IgD-negative memory B cell (primary cell): ENCODE results near the gene KLHDC7B. TPM values are rescaled to one million over a fixed set of nuclear protein-coding genes. Genes with fewer than 3 reads are reported as not detected.

ENCODE experiments used
- H3K27ac Mint-ChIP-seq, 3 donors: one replicate each; pipeline ENCODE4 v1.8.0; 2020 to 2022; ENCODE audit warnings: mild to moderate bottlenecking in 3 of 3, mixed read lengths in 3 of 3, moderate library complexity in 1 of 3
- H3K27me3 Mint-ChIP-seq: one replicate; pipeline ENCODE4 v1.8.0; 2021; ENCODE audit warnings: mixed read lengths
- H3K36me3 Mint-ChIP-seq: one replicate; pipeline ENCODE4 v1.8.0; 2020; ENCODE audit warnings: mild to moderate bottlenecking, mixed read lengths
- H3K4me1 Mint-ChIP-seq, 3 donors: one replicate each; pipeline ENCODE4 v1.8.0; 2020 to 2022; ENCODE audit warnings: mixed read lengths in 3 of 3, mild to moderate bottlenecking in 1 of 3
- H3K4me3 Mint-ChIP-seq, 4 donors: one replicate each; pipeline ENCODE4 v1.8.0; 2020 to 2022; ENCODE audit warnings: mild to moderate bottlenecking in 4 of 4, mixed read lengths in 4 of 4, moderate library complexity in 3 of 4
- H3K9me3 Mint-ChIP-seq, 3 donors: one replicate each; pipeline ENCODE4 v1.8.0; 2020 to 2021; ENCODE audit warnings: mixed read lengths in 3 of 3, mild to moderate bottlenecking in 1 of 3
- polyA plus RNA-seq: library from polyadenylated mRNA; unstranded; fragments of 300-500 nt; fragmentation: Illumina TruSeq; gene quantifications from one replicate; pipeline ENCODE4 v1.2.3, GENCODE V29; 2021

KLHDC7B gene
- polyA plus RNA-seq, 1 donor from 2014 or later: 4.7 TPM

DNA sequence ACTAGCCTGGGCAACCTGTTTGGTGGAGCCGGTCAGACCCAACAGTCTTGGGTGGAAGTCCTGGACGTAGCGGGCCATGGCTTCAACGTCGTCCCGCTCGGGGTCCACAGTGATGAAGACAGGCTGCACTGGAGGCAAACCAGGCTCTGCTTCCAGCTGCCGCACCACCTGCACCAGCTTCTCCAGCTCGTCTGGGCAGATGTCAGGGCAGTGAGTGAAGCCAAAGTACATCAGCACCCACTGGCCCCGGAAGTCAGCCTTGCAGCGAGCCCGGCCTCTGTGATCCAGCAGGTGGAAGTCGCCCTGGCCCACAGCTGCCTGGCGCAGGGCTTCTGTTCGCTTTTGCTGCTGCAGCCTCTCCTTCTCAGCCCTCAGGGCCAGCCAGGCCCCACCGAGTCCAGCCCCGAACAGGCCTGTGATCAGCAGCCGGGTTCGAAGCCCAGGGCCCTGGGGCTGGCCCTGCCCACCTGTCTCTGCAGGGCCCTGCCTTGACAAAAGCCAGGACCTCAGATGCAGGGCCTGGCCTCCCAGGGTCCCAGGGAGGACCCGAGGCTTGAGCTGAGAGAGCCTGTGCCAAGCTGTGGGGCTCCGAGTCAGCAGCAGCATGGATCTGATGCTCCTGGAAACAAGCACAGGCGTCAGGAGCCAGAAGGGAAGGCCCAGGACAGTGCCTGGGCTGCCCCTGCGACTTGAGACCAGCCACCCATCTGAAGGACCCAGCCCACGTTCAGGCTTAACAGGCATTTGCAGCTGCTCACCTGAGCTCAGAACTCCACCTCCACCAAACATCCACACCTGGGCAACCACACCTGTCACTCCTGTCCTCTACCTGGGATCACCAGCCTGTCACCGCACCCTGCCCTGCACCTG lies 21.7 kb upstream of the KLHDC7B start:
- Mint-ChIP-seq H3K4me3 (peak overlapping the region; percentile 80 to 96 (median 91)), H3K27me3 (no peaks in the 10 kb centered on the region), H3K27ac (peak overlapping the region; percentile 83 to 89 (median 88)), H3K36me3 (no peaks in the 10 kb centered on the region), H3K9me3 (no peaks in the 10 kb centered on the region), H3K4me1 (peaks cover 18 to 20% (median 18%) of the 10 kb centered on the region in 3 donors)

DNA sequence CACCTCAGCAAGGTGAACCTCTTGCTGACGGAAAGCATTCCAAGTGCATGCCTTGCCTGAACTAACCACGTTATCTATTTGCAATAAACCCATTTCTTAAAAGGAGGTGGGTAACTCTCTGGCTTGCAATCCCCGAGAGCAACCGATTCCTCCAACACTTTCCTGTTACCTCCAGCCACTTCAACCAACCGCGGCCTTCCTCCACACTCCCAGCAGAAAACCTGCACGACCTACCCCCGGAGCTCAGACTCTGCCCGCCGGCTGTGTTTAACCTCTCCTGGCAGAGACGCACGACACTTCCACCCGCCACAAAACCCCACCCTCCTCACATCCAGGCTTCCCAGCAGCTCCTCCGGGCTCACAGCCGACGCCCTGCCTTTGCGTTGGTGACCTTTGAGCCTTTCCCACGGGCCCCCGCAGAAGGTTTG lies 21.0 kb upstream of the KLHDC7B start:
- Mint-ChIP-seq H3K4me1 (peaks cover 18 to 20% (median 18%) of the 10 kb centered on the region in 3 donors), H3K36me3 (no peaks in the 10 kb centered on the region), H3K4me3 (peak overlapping the region; percentile 80 to 96 (median 91)), H3K9me3 (no peaks in the 10 kb centered on the region), H3K27me3 (no peaks in the 10 kb centered on the region), H3K27ac (peak overlapping the region; percentile 83 to 89 (median 88))

DNA sequence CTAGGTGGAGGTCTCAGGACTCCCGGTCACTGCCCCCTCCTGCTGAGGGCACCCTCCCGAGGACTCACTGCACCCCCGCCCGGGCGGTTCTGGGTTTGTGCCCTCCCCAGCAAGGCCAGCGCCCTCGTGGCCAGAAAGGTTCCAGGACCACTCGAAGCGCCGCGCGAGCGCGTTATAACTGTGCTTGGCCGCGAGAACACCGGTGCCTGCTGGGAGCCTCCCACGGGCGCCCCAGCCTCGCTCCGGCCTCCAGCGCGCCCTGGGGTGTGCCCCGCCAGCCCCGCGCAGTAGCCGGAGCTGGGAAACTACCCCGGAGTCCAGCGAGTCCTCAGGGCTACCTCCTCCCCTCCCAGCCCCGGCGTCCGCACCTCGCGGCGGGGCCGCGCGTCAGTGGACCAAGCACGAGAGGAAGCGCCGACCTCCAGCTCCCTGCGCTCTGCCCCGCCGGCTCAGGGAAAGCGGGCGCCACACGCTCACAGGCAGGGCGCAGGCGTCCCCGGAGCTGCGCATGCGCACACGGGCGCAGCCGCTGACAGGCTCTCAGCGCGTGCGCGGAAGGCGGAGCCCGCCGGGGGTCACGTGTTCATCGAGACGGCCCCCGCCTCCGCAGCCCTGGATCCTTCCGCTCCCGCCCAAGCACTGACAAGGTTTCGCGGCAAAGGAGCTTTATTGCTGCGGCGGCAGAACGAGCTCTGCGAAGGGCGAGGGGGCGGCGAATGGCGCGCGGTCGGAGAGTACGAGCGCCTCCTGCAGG lies 20.4 kb upstream of the KLHDC7B start, which contains the start of gene SCO2:
SCO2 (minus strand) TSS at position 495 of the 754 bp plus-strand sequence. CDS start 1,187 bp downstream, outside the sequence.
- no peaks in the 10 kb centered on the region for H3K36me3 Mint-ChIP-seq
- peak within 1 kb of the TSS; percentile 80 to 96 (median 91) for H3K4me3 Mint-ChIP-seq
- peaks cover 18 to 20% (median 18%) of the 10 kb centered on the region in 3 donors for H3K4me1 Mint-ChIP-seq
- no peaks in the 10 kb centered on the region for H3K9me3 Mint-ChIP-seq
- H3K27ac Mint-ChIP-seq: peak within 1 kb of the TSS; percentile 88 to 98 (median 94)
- H3K27me3 Mint-ChIP-seq: no peaks in the 10 kb centered on the region

DNA sequence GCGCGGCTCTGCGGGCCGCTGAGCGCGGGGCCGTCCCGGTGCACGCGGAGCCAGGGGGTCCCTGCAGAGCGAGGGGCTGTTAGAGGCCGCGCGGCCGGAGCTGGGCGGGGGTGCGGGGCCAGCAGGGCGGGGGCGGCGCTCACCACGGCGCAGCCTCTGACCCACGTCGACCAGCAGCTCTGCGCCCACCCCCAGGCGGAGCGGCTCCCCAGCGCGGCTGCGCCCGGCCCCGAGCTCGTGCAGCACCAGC lies 19.9 kb upstream of the KLHDC7B start:
- H3K36me3 Mint-ChIP-seq: no peaks in the 10 kb centered on the region
- no peaks in the 10 kb centered on the region for H3K27me3 Mint-ChIP-seq
- H3K9me3 Mint-ChIP-seq: no peaks in the 10 kb centered on the region
- H3K27ac Mint-ChIP-seq: peak overlapping the region; percentile 71 to 89 (median 86)
- H3K4me3 Mint-ChIP-seq: peak overlapping the region; percentile 80 to 96 (median 90)
- peaks cover 18 to 20% (median 18%) of the 10 kb centered on the region in 3 donors for H3K4me1 Mint-ChIP-seq

DNA sequence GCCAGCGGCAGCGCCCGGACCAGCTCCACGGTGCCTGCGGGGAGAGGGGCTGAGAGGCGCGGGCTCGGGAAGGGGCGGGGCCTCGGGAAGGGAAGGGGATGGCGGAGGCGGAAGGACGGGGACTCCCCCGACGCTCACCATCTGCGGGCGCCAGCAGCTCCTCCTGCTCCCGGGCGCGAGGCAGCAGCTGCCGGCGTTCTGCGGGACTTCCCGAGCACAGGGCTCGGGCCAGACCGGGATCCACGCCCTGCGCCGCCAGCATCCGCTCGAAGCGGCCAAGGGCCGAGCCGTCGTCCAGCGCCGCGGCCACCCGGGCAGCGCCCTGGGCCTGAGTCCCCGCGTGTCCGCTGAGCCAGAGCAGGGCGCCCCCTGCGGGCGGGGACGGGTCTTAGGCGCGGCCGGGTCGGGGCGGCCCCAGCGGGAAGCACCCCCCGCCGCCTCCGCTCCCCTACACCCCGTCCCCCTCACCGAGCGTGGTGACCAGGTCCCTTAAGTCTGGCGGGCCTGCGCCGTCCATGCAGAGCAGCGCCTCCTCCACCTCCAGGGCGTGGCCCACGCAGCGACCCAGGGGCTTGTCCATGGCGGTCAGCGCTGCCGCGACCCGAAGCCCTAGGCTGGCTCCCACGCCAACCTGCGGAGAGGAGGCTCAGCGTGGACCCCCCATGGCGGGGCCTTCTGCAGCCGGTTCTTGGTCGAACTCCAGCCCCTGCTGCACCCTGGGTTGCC lies 19.4 kb upstream of the KLHDC7B start:
- H3K4me1 Mint-ChIP-seq: peaks cover 18 to 22% (median 20%) of the 10 kb centered on the region in 3 donors
- H3K36me3 Mint-ChIP-seq: no peaks in the 10 kb centered on the region
- H3K4me3 Mint-ChIP-seq: peak overlapping the region; percentile 79 to 96 (median 90)
- no peaks in the 10 kb centered on the region for H3K27me3 Mint-ChIP-seq
- H3K9me3 Mint-ChIP-seq: no peaks in the 10 kb centered on the region
- peak overlapping the region; percentile 94 to 98 (median 95) for H3K27ac Mint-ChIP-seq

DNA sequence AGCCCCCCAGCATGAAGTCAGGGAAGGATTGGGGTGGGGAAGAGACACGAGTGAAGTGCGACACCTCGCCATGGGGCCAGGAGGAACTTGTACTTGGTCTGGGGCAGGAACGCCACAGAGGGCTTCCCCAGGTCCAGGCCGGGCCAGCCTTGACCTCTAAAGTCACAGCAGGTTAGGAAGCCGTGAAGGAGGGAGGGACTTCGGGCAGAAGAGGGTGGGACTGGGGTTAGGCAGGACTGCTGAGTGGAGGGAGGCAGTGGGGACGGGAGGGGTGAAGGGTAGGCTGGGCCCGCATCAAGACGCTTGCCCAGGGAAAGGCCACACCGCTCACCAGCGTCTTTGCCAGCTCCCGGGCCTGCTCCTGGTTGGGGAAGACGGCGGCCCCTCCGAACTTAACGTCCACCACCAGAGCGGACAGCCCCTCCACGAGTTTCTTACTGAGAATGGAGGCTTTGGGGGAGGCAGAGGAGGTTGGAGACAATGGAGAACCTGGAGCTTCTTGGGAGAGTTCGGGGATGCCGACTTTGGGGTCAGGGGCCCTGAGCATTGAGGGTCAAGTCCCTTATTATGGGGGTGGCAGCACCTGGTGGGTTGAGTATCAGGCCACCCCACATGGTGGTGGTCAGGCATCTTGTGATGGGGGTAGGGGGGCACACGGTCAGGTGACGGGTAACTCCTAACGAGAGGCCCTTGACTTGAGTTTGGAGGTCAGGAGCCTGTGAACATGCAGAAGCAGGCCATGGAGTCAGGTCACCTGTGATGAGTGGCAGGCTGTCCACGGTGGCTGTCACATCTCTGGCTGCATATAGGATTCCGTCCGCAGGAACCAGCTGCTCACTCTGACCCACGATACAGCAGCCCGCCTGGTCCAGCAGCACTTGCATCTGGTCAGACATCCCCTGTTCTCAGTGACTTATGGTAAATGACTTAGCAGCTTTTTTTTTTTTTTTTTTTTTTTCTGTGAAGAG lies 18.6 kb upstream of the KLHDC7B start:
- H3K27me3 Mint-ChIP-seq: no peaks in the 10 kb centered on the region
- H3K27ac Mint-ChIP-seq: peak overlapping the region; percentile 94 to 98 (median 95)
- H3K36me3 Mint-ChIP-seq: no peaks in the 10 kb centered on the region
- no peaks in the 10 kb centered on the region for H3K9me3 Mint-ChIP-seq
- H3K4me3 Mint-ChIP-seq: peak overlapping the region; percentile 79 to 96 (median 90)
- H3K4me1 Mint-ChIP-seq: peaks cover 18 to 22% (median 20%) of the 10 kb centered on the region in 3 donors

DNA sequence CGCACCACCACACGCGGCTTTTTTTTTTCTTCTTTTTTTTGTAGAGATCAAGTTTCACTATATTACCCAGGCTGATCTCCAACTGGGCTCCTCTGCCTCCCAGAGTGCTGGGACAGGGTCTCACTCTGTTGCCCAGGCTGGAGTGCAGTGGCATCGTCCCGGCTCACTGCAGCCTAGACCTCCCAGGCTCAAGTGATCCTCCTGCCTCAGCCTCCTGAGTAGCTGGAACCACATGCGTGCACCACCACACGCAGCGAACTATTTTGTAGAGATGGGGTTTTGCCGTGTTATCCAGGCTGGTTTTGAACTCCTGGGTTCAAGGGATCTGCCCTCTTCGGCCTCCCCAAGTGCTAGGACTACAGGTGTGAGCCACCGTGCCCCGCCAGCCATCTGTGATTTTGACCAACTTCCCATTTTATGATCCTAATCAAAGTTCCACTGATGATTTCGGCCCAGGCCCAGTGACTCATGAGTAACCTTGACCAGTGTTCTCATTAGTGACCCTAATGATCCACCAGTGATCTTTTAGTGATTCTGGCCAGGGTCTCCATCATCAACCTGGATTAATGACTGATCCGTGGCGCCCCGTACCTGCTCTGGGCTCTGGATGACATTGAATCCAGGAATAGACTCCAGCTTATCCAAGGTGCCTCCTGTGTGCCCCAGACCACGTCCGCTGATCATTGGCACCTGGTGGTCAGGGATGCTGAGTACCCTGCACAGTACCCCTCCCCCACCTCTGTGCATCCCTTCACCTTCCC lies 17.6 kb upstream of the KLHDC7B start:
- no peaks in the 10 kb centered on the region for H3K9me3 Mint-ChIP-seq
- peak overlapping the region; percentile 94 to 98 (median 95) for H3K27ac Mint-ChIP-seq
- H3K4me1 Mint-ChIP-seq: peaks cover 24 to 29% (median 25%) of the 10 kb centered on the region in 3 donors
- no peaks in the 10 kb centered on the region for H3K36me3 Mint-ChIP-seq
- H3K4me3 Mint-ChIP-seq: peak overlapping the region; percentile 79 to 96 (median 90)
- no peaks in the 10 kb centered on the region for H3K27me3 Mint-ChIP-seq

DNA sequence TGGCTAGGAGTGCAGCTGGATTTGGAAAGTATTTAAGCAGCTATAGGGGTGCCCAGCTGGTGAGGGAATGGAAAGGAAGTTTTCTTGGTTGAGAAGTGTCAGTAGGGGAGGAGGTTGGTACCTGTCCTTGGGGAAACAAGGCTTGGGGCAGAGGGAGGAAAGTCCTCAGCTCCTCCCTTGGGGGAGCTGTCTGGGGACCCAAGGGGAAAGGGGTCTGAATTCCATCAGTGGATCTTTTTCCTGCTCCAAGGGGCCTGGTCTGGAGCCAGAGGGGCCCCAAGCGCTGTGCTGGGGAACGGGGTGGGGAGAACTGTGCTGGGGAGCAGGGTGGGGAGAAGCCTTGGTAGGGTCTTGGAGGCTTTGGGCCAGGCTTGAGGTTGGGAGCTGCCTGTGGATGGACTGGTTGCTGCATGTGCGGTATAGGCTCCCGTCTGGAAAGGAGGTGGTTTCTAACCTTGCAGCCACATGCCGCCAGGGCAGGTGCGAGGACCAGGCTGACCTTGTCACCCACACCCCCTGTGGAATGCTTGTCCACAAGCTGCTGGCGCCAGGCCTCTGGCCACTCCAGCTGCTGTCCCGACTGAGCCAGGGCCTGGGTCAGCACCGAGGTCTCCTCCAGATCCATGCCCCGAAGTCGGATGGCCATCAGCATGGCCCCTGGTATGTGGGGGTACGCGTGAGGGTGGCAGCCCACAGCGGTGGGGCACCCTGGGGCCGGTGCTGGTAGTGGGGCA lies 16.9 kb upstream of the KLHDC7B start:
- H3K36me3 Mint-ChIP-seq: no peaks in the 10 kb centered on the region
- no peaks in the 10 kb centered on the region for H3K27me3 Mint-ChIP-seq
- H3K4me3 Mint-ChIP-seq: peak overlapping the region; percentile 71 to 94 (median 85)
- H3K27ac Mint-ChIP-seq: peak overlapping the region; percentile 92 to 98 (median 95)
- peaks cover 31 to 32% (median 32%) of the 10 kb centered on the region in 3 donors for H3K4me1 Mint-ChIP-seq
- no peaks in the 10 kb centered on the region for H3K9me3 Mint-ChIP-seq

DNA sequence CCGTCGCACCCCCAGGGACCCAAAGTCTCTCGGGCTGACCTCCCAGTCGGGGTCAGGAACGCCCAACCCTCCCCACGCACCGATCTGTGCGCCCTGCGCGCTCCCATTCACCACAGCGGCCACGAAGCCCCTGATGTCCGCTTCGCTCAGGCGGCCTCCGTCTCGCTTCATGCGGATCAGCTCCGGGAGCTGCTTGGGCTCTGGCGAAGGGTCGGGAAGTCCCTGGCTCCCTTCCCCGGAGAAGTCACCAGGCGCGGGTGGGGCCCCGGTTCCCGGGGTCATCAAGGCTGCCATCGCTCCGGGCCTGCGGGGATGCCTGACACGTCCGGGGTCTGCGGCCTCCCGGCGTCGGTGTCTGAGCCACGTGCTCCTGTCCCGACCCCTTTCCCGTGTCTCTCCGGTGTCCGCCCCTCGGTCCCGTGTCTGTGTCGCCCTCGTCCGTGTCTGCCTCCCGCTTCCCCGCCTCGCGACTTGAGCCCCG lies 16.2 kb upstream of the KLHDC7B start:
- Mint-ChIP-seq H3K9me3 (no peaks in the 10 kb centered on the region), H3K4me3 (peak overlapping the region; percentile 55 to 95 (median 82)), H3K27ac (peak overlapping the region in 2 of 3 donors; percentile 92 to 98), H3K4me1 (peaks cover 34 to 37% (median 35%) of the 10 kb centered on the region in 3 donors), H3K36me3 (no peaks in the 10 kb centered on the region), H3K27me3 (no peaks in the 10 kb centered on the region)

DNA sequence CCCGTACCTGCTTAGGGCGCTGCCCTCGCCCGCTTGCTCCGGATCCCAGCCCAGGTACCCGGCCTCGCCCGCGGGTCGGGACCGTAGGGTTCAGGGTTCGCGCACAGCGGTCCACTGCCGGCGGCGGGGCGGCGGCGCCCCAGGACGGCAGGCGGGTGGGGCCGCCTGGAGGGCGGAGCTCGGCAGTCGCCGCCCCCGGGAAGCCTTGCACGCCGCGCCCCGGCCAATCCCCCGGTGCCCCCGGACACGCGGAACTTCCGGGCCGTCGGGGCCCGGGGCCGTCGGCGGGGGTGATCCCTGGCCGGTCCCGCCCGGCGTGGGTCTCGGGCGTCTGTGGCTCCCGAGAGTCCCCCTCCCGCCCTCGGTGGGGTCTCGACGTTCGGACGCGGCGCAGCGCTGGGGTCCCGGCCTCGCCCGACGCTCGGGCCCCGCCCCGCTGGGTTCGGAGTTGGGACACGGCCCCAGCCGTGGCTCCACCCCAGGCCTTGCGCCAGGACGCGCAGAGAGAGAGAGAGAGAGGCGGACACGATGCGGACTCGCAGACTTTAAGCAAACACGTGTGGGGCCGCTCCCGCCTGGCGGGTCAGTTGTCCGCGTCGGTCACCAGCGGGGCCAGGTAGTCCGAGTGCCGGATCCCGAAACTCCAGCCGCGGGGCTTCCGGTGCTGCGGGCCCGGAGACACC lies 15.7 kb upstream of the KLHDC7B start, which contains the start of gene TYMP:
TYMP (minus strand) TSS at position 116 of the 683 bp plus-strand sequence. CDS start 303 bp downstream, outside the sequence.
- Mint-ChIP-seq H3K9me3 (no peaks in the 10 kb centered on the region), H3K27me3 (no peaks in the 10 kb centered on the region), H3K4me3 (peak within 1 kb of the TSS; percentile 90 to 97 (median 94)), H3K36me3 (no peaks in the 10 kb centered on the region), H3K4me1 (peaks cover 32 to 37% (median 34%) of the 10 kb centered on the region in 3 donors), H3K27ac (peak within 1 kb of the TSS; percentile 98 to 100 (median 99))

DNA sequence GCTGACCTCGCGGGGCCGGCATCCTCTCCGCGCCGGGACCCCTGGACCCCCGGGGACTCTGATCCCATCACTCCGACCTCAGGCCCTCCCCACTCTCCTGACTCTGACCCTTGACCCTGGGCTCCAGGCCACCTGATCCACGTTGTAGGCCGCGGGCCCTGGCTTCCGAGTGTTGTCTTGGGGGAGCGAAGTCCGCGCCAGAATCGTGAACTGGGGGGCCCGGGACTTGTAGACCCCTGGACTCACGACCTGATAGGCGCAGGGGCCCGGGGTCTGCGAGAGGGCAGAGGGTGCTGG lies 15.2 kb upstream of the KLHDC7B start:
- no peaks in the 10 kb centered on the region for H3K27me3 Mint-ChIP-seq
- peaks cover 36 to 38% (median 37%) of the 10 kb centered on the region in 3 donors for H3K4me1 Mint-ChIP-seq
- H3K4me3 Mint-ChIP-seq: peak overlapping the region; percentile 90 to 97 (median 94)
- peak overlapping the region; percentile 98 to 100 (median 99) for H3K27ac Mint-ChIP-seq
- no peaks in the 10 kb centered on the region for H3K9me3 Mint-ChIP-seq
- H3K36me3 Mint-ChIP-seq: no peaks in the 10 kb centered on the region
